ENCODE data around the gene KRTAP25-1.

Gene KRTAP25-1, protein sequence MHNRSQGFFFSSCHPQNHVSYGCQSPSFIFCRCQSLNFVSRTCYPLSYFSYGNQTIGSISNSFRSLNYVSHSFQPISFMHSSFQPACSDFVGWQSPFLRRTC

DNA sequence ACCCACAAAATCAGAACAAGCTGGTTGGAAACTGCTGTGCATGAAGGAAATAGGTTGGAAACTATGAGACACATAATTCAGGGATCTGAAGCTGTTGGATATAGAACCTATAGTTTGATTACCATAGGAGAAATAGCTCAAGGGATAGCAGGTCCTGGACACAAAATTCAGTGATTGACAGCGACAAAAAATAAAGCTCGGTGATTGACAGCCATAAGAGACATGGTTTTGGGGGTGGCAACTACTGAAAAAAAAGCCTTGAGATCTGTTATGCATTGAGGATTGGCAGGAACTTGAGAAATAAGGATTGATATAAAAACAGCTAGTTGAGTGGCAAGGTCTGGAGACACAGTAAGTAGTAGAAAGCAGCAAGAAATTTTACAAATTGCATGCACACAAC lies at the start of gene KRTAP25-1:
KRTAP25-1 (minus strand) TSS at position 300 of the 400 bp plus-strand sequence; CDS start at position 276, 24 bp downstream.
- no peak for ATAC-seq
- TF ChIP-seq GLIS3 (CRISPR knock-in tag; IDR thresholded peaks at IDR 0.05) (no peak), PPARA (CRISPR knock-in tag; IDR thresholded peaks at IDR 0.05; ENCODE audit: borderline replicate concordance) (no peak), TCF4 (CRISPR knock-in tag; IDR thresholded peaks at IDR 0.05; ENCODE audit: borderline replicate concordance) (no peak), ARNTL (CRISPR knock-in tag; IDR thresholded peaks at IDR 0.05; ENCODE audit: borderline replicate concordance, low read depth) (no peak), OSR1 (CRISPR knock-in tag; IDR thresholded peaks at IDR 0.05) (no peak), SNAI2 (CRISPR knock-in tag; IDR thresholded peaks at IDR 0.05) (no peak), ZNF70 (CRISPR knock-in tag; IDR thresholded peaks at IDR 0.05) (no peak), ZC3H10 (CRISPR knock-in tag; IDR thresholded peaks at IDR 0.05) (no peak), ZFP3 (CRISPR knock-in tag; IDR thresholded peaks at IDR 0.05) (no peak), ZNF8 (CRISPR knock-in tag; IDR thresholded peaks at IDR 0.05) (no peak), BACH2 (CRISPR knock-in tag; IDR thresholded peaks at IDR 0.05; ENCODE audit: borderline replicate concordance) (no peak), CSDC2 (CRISPR knock-in tag; IDR thresholded peaks at IDR 0.05) (no peak)
- TF ChIP-seq, protein P1, sequence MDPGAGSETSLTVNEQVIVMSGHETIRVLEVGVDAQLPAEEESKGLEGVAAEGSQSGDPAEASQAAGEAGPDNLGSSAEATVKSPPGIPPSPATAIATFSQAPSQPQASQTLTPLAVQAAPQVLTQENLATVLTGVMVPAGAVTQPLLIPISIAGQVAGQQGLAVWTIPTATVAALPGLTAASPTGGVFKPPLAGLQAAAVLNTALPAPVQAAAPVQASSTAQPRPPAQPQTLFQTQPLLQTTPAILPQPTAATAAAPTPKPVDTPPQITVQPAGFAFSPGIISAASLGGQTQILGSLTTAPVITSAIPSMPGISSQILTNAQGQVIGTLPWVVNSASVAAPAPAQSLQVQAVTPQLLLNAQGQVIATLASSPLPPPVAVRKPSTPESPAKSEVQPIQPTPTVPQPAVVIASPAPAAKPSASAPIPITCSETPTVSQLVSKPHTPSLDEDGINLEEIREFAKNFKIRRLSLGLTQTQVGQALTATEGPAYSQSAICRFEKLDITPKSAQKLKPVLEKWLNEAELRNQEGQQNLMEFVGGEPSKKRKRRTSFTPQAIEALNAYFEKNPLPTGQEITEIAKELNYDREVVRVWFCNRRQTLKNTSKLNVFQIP (CRISPR knock-in tag; IDR thresholded peaks at IDR 0.05; ENCODE audit: borderline replicate concordance, low read depth): no peak

- ATAC-seq: no peak
Observed at GRCh38 chr21:30338717-30339116, 49.4 kb upstream of the KRTAP25-1 start.

GRCh38 chr21:30337772-30338171 lies 48.5 kb upstream of the KRTAP25-1 start:
- no peak for TF ChIP-seq CREB5 (CRISPR knock-in tag; IDR thresholded peaks at IDR 0.05; ENCODE audit: low read depth)
- TF ChIP-seq, protein P1 (CRISPR knock-in tag; IDR thresholded peaks at IDR 0.05; ENCODE audit: borderline replicate concordance, low read depth): no peak
- no peak for TF ChIP-seq TCF4 (CRISPR knock-in tag; IDR thresholded peaks at IDR 0.05; ENCODE audit: borderline replicate concordance)
- TF ChIP-seq ESRRG (CRISPR knock-in tag; IDR thresholded peaks at IDR 0.05): no peak
- no peak for TF ChIP-seq BACH2 (CRISPR knock-in tag; IDR thresholded peaks at IDR 0.05; ENCODE audit: borderline replicate concordance)
- TF ChIP-seq OSR1 (CRISPR knock-in tag; IDR thresholded peaks at IDR 0.05): no peak
- TF ChIP-seq ZNF70 (CRISPR knock-in tag; IDR thresholded peaks at IDR 0.05): no peak
- TF ChIP-seq, protein P2, sequence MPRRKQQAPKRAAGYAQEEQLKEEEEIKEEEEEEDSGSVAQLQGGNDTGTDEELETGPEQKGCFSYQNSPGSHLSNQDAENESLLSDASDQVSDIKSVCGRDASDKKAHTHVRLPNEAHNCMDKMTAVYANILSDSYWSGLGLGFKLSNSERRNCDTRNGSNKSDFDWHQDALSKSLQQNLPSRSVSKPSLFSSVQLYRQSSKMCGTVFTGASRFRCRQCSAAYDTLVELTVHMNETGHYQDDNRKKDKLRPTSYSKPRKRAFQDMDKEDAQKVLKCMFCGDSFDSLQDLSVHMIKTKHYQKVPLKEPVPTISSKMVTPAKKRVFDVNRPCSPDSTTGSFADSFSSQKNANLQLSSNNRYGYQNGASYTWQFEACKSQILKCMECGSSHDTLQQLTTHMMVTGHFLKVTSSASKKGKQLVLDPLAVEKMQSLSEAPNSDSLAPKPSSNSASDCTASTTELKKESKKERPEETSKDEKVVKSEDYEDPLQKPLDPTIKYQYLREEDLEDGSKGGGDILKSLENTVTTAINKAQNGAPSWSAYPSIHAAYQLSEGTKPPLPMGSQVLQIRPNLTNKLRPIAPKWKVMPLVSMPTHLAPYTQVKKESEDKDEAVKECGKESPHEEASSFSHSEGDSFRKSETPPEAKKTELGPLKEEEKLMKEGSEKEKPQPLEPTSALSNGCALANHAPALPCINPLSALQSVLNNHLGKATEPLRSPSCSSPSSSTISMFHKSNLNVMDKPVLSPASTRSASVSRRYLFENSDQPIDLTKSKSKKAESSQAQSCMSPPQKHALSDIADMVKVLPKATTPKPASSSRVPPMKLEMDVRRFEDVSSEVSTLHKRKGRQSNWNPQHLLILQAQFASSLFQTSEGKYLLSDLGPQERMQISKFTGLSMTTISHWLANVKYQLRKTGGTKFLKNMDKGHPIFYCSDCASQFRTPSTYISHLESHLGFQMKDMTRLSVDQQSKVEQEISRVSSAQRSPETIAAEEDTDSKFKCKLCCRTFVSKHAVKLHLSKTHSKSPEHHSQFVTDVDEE (CRISPR knock-in tag; IDR thresholded peaks at IDR 0.05): no peak
- TF ChIP-seq ZFP3 (CRISPR knock-in tag; IDR thresholded peaks at IDR 0.05): no peak
- no peak for TF ChIP-seq GLIS3 (CRISPR knock-in tag; IDR thresholded peaks at IDR 0.05)
- no peak for TF ChIP-seq ARNTL (CRISPR knock-in tag; IDR thresholded peaks at IDR 0.05; ENCODE audit: borderline replicate concordance, low read depth)
- TF ChIP-seq ISL1 (CRISPR knock-in tag; IDR thresholded peaks at IDR 0.05): no peak
- TF ChIP-seq, protein P3, sequence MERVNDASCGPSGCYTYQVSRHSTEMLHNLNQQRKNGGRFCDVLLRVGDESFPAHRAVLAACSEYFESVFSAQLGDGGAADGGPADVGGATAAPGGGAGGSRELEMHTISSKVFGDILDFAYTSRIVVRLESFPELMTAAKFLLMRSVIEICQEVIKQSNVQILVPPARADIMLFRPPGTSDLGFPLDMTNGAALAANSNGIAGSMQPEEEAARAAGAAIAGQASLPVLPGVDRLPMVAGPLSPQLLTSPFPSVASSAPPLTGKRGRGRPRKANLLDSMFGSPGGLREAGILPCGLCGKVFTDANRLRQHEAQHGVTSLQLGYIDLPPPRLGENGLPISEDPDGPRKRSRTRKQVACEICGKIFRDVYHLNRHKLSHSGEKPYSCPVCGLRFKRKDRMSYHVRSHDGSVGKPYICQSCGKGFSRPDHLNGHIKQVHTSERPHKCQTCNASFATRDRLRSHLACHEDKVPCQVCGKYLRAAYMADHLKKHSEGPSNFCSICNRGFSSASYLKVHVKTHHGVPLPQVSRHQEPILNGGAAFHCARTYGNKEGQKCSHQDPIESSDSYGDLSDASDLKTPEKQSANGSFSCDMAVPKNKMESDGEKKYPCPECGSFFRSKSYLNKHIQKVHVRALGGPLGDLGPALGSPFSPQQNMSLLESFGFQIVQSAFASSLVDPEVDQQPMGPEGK (CRISPR knock-in tag; IDR thresholded peaks at IDR 0.05; ENCODE audit: borderline replicate concordance): no peak
- no peak for ATAC-seq

More at GRCh38 chr21:30338717-30339116, 49.4 kb upstream of the KRTAP25-1 start:
- TF ChIP-seq OSR1 (CRISPR knock-in tag; IDR thresholded peaks at IDR 0.05) (no peak), ISL1 (CRISPR knock-in tag; IDR thresholded peaks at IDR 0.05) (no peak), GLIS3 (CRISPR knock-in tag; IDR thresholded peaks at IDR 0.05) (no peak), ARNTL (CRISPR knock-in tag; IDR thresholded peaks at IDR 0.05; ENCODE audit: borderline replicate concordance, low read depth) (no peak), ZFP30 (CRISPR knock-in tag; IDR thresholded peaks at IDR 0.05) (no peak), ESRRG (CRISPR knock-in tag; IDR thresholded peaks at IDR 0.05) (no peak)
